Prostate gland (tissue), 2 donors: Measurements from ENCODE around the gene C1D. TPM values are rescaled to one million over a fixed set of nuclear protein-coding genes. Genes with fewer than 3 reads are reported as not detected.

ENCODE experiments used
- DNase-seq: peaks from one replicate; pipeline ENCODE4 v3.0.0-alpha.2; 2019; ENCODE audit warnings: low spot score
- H3K27ac ChIP-seq, 2 donors: fragments of 200-600 bp; sonication (generic); 2 replicates each; pipeline ENCODE4 v1.5.1; 2017 to 2019
- H3K27me3 ChIP-seq: fragments of 200-600 bp; sonication (generic); replicated peaks from 2 replicates; pipeline ENCODE4 v1.5.1; 2019; ENCODE audit not compliant: insufficient read depth
- H3K36me3 ChIP-seq, 2 donors: fragments of 200-600 bp; sonication (generic); 1 replicate in 1 of 2; 2 replicates in 1 of 2; pipeline versions ENCODE4 v1.5.1 to v1.8.1; 2017 to 2019
- H3K4me1 ChIP-seq: fragments of 200-600 bp; sonication (generic); replicated peaks from 2 replicates; pipeline ENCODE4 v1.5.1; 2019
- H3K4me3 ChIP-seq, 2 donors: fragments of 200-600 bp; sonication (generic); 2 replicates each; pipeline ENCODE4 v1.5.1; 2017 to 2019
- H3K9me3 ChIP-seq: fragments of 200-600 bp; sonication (generic); 2 replicates; pipeline ENCODE4 v1.5.1; 2017
- CTCF ChIP-seq, 4 experiments: fragments of 200-600 bp in 2 of 4; fragments of 450-650 bp in 2 of 4; sonication (generic) in 2 of 4; IDR thresholded peaks; 1 replicate in 3 of 4; 2 replicates in 1 of 4; pipeline ENCODE4 v1.5.1; 2016 to 2019; ENCODE audit warnings: antibody characterized with exemption in 4 of 4, mild to moderate bottlenecking in 2 of 4, moderate library complexity in 2 of 4
- POLR2A ChIP-seq: fragments of 450-650 bp; IDR thresholded peaks from one replicate; pipeline ENCODE4 v1.6.1; 2016; ENCODE audit warnings: antibody characterized with exemption, mild to moderate bottlenecking
- POLR2AphosphoS5 ChIP-seq: sonication (generic); formaldehyde crosslinking; IDR thresholded peaks from one replicate; pipeline ENCODE4 v1.6.1; 2017; ENCODE audit warnings: antibody characterized with exemption
- WGBS: methylation state at CpG from one replicate; pipeline ENCODE4 v1.1.5; 2018; 5-methylcytosine and 5-hydroxymethylcytosine counted together
- intact Hi-C: fragments of 100-400 bp; cut with DNase I; formaldehyde crosslinking; loops from one replicate; pipeline ENCODE4 v1.14.2; 2022
- total RNA-seq, 2 donors: library from RNA; depleted of rRNA; stranded (reverse); fragments of >200 nt; gene quantifications; one replicate each; pipeline ENCODE4 v1.1.0, GENCODE V29; 2016

The C1D gene
- total RNA-seq, 2 donors from 2014 or later = 31.5 to 51.6 TPM

- H3K9me3 ChIP-seq = no peaks in the 10 kb centered on the region
- no peaks in the 10 kb centered on the region for H3K27me3 ChIP-seq
- no peak for TF ChIP-seq CTCF (IDR thresholded peaks at IDR 0.05)
- TF ChIP-seq POLR2AphosphoS5 = no peak
- TF ChIP-seq POLR2A = no peak
- intact Hi-C loops = no loop called here
- no peak for DNase-seq
- 35% methylated on average over 5 of the region's 5 CpGs for WGBS
- H3K4me1 ChIP-seq = peaks cover 8% of the 10 kb centered on the region
- H3K27ac ChIP-seq = no peak overlapping the region
- no peak overlapping the region for H3K4me3 ChIP-seq
- no peaks in the 10 kb centered on the region for H3K36me3 ChIP-seq
Observed at GRCh38 chr2:68060652-68061051, 2.2 kb downstream of the C1D start.

- Histone ChIP-seq H3K36me3 (no peaks in the 10 kb centered on the region), H3K27ac (no peak overlapping the region), H3K9me3 (no peaks in the 10 kb centered on the region), H3K4me3 (no peak overlapping the region), H3K4me1 (peaks cover 8% of the 10 kb centered on the region), H3K27me3 (no peaks in the 10 kb centered on the region)
- WGBS = 52% methylated on average over 12 of the region's 12 CpGs
- TF ChIP-seq POLR2AphosphoS5 = no peak
- TF ChIP-seq CTCF (IDR thresholded peaks at IDR 0.05) = no peak
- DNase-seq = no peak
- intact Hi-C loops = no loop called here
Observed at GRCh38 chr2:68059784-68060525, 2.8 kb downstream of the C1D start.

GRCh38 chr2:68057658-68058396 lies 5.0 kb downstream of the C1D start:
- no peak for DNase-seq
- peaks cover 8% of the 10 kb centered on the region for H3K4me1 ChIP-seq

GRCh38 chr2:68052717-68053422 lies 9.9 kb downstream of the C1D start:
- intact Hi-C loops = no loop called here
- no peaks in the 10 kb centered on the region for H3K4me1 ChIP-seq

More at GRCh38 chr2:68057658-68058396, 5.0 kb downstream of the C1D start:
- Histone ChIP-seq H3K36me3 (no peaks in the 10 kb centered on the region), H3K9me3 (no peaks in the 10 kb centered on the region), H3K27me3 (no peaks in the 10 kb centered on the region), H3K27ac (no peak overlapping the region), H3K4me3 (no peak overlapping the region)
- intact Hi-C loops = no loop called here
- WGBS = 84% methylated on average over 3 of the region's 3 CpGs
- no peak for TF ChIP-seq POLR2AphosphoS5
- no peak for TF ChIP-seq CTCF (IDR thresholded peaks at IDR 0.05)
- no peak for TF ChIP-seq POLR2A

More at GRCh38 chr2:68052717-68053422, 9.9 kb downstream of the C1D start:
- TF ChIP-seq POLR2A (no peak), CTCF (IDR thresholded peaks at IDR 0.05) (no peak), POLR2AphosphoS5 (no peak)
- no peak for DNase-seq
- Histone ChIP-seq H3K4me3 (no peak overlapping the region), H3K27me3 (no peaks in the 10 kb centered on the region), H3K9me3 (no peaks in the 10 kb centered on the region), H3K36me3 (no peaks in the 10 kb centered on the region), H3K27ac (no peak overlapping the region)
- 82% methylated on average over 6 of the region's 6 CpGs for WGBS
